Hepatocyte (in vitro differentiated cells): ENCODE results near the gene TOP1.

Experiments used
- CTCF ChIP-seq: fragments of 200-600 bp; sonication (generic); IDR thresholded peaks from 2 replicates; pipeline ENCODE4 v1.5.1; 2016; ENCODE audit warnings: antibody characterized with exemption, mild to moderate bottlenecking; ENCODE audit not compliant: poor library complexity
- EZH2 ChIP-seq: fragments of 200-600 bp; sonication (generic); IDR thresholded peaks from 2 replicates; pipeline ENCODE4 v1.6.1; 2016; ENCODE audit warnings: antibody characterized with exemption, mild to moderate bottlenecking, borderline replicate concordance
- EZH2phosphoT487 ChIP-seq: fragments of 200-600 bp; sonication (generic); IDR thresholded peaks from one replicate; pipeline ENCODE4 v1.6.1; 2018; ENCODE audit warnings: antibody characterized with exemption, mild to moderate bottlenecking, low read depth, moderate library complexity; ENCODE audit not compliant: unreplicated experiment, severe bottlenecking

DNA sequence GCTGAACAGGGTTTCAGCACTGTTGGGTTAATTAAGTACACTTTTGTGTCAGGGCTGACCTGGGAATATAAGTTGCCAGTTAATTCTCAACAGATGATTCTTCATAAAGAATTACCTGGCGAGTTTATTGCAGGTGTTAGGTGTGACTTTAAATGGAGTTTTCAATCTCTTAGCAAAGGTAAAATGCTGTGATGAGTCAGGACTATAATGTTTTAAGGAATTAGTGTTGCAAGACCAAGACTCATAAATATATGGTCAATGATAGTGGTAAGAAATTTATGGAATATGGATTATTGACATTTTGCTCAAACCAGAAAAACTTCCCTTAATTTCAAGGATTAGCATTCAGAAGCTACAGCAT is 58.7 kb downstream of the TOP1 start:
- TF ChIP-seq CTCF (no peak), EZH2 (no peak), EZH2phosphoT487 (no peak)
